Liver (tissue), 3 donors: Measurements from ENCODE around the gene PARD3B.

Experiments
- ATF3 ChIP-seq: IDR thresholded peaks from 2 replicates; pipeline ENCODE4 v1.6.1; 2016; ENCODE audit warnings: antibody characterized with exemption
- CTCF ChIP-seq: fragments of 150-350 bp; IDR thresholded peaks from 2 replicates; pipeline ENCODE4 v1.5.1; 2017; ENCODE audit warnings: improper control_type of control experiment, low read depth, low read length; ENCODE audit not compliant: missing input control
- HNF4G ChIP-seq: IDR thresholded peaks from 2 replicates; pipeline ENCODE4 v1.6.1; 2016; ENCODE audit warnings: antibody characterized with exemption
- JUND ChIP-seq, 2 donors: IDR thresholded peaks; 2 replicates each; pipeline ENCODE4 v1.6.1; 2016; ENCODE audit warnings: antibody characterized with exemption in 2 of 2
- MAX ChIP-seq: IDR thresholded peaks from 2 replicates; pipeline ENCODE4 v1.6.1; 2016; ENCODE audit warnings: antibody characterized with exemption
- RAD21 ChIP-seq, 2 donors: IDR thresholded peaks; 2 replicates each; pipeline ENCODE4 v1.6.1; 2016; ENCODE audit warnings: antibody characterized with exemption in 2 of 2, mild to moderate bottlenecking in 2 of 2
- RXRA ChIP-seq, 2 donors: IDR thresholded peaks; 2 replicates each; pipeline ENCODE4 v1.6.1; 2017 to 2018; ENCODE audit warnings: antibody characterized with exemption in 2 of 2, mild to moderate bottlenecking in 1 of 2
- SP1 ChIP-seq: IDR thresholded peaks from 2 replicates; pipeline ENCODE4 v1.6.1; 2018; ENCODE audit warnings: antibody characterized with exemption, mild to moderate bottlenecking
- donor health status: healthy.
- donor health status: healthy.

GRCh38 chr2:205557873-205558272, 1012.6 kb downstream of the PARD3B start:
- TF ChIP-seq CTCF: no peak
- TF ChIP-seq MAX: no peak
- TF ChIP-seq SP1: no peak
- TF ChIP-seq ATF3: no peak
- TF ChIP-seq HNF4G: no peak
- TF ChIP-seq RAD21 (IDR thresholded peaks at IDR 0.05): no peak
- no peak for TF ChIP-seq RXRA (IDR thresholded peaks at IDR 0.05)
- no peak for TF ChIP-seq JUND (IDR thresholded peaks at IDR 0.05)
